ENCODE results near the gene SHC2.

- TF ChIP-seq CSRNP3 (CRISPR knock-in tag; IDR thresholded peaks at IDR 0.05) (no peak), PPARA (CRISPR knock-in tag; IDR thresholded peaks at IDR 0.05; ENCODE audit: borderline replicate concordance) (no peak), ESRRG (CRISPR knock-in tag; IDR thresholded peaks at IDR 0.05) (no peak), TOX (CRISPR knock-in tag; IDR thresholded peaks at IDR 0.05; ENCODE audit: borderline replicate concordance) (no peak), ZFP3 (CRISPR knock-in tag; IDR thresholded peaks at IDR 0.05) (no peak), TCF4 (CRISPR knock-in tag; IDR thresholded peaks at IDR 0.05; ENCODE audit: borderline replicate concordance) (no peak)
Measured at GRCh38 chr19:372306-372890, 88.4 kb downstream of the SHC2 start.

Data from SK-N-SH treated with all-trans-retinoic acid at 6 μM for 48 hours (cell line).